WTC11 (cell line): ENCODE results near the gene SHISAL1. TPM values are rescaled to one million over a fixed set of nuclear protein-coding genes. Genes with fewer than 3 reads are reported as not detected.

ENCODE experiments used
- ATAC-seq: fragments of 200-7000 bp; cut with Tn5 transposase; 2 replicates; pipeline ENCODE4 v1.10.0; 2021; ENCODE audit warnings: mild to moderate bottlenecking, moderate library complexity
- CTCF ChIA-PET: fragments of 300-600 bp; sonication (Branson Sonifier 250); formaldehyde crosslinking; loops from one replicate; lab custom pipeline; 2021; ENCODE audit warnings: antibody characterized with exemption; lab: Charles Lee
- POLR2A ChIA-PET: fragments of 350-600 bp; sonication (Branson Sonifier 250); formaldehyde crosslinking; loops from one replicate; lab custom pipeline; 2021; ENCODE audit warnings: antibody characterized with exemption; lab: Charles Lee
- DNase-seq: peaks from one replicate; pipeline ENCODE4 v3.0.0; 2021; ENCODE audit warnings: low spot score
- H3K27ac Mint-ChIP-seq: 2 replicates; pipeline ENCODE4 v1.8.0; 2021; ENCODE audit warnings: mixed read lengths
- H3K27me3 Mint-ChIP-seq: 2 replicates; pipeline ENCODE4 v1.8.0; 2021; ENCODE audit warnings: low read depth, mild to moderate bottlenecking, moderate library complexity, mixed read lengths
- H3K36me3 Mint-ChIP-seq: 2 replicates; pipeline ENCODE4 v1.8.0; 2021; ENCODE audit warnings: mixed read lengths
- H3K4me1 Mint-ChIP-seq: 2 replicates; pipeline ENCODE4 v1.8.0; 2022; ENCODE audit warnings: mixed read lengths
- H3K4me3 Mint-ChIP-seq: 2 replicates; pipeline ENCODE4 v1.8.0; 2021; ENCODE audit warnings: mild to moderate bottlenecking, moderate library complexity, mixed read lengths
- H3K9me3 Mint-ChIP-seq: 2 replicates; pipeline ENCODE4 v1.8.0; 2021; ENCODE audit warnings: mixed read lengths
- AFF4 ChIP-seq: sonication (generic); formaldehyde crosslinking; IDR thresholded peaks from 2 replicates; pipeline ENCODE4 v1.8.1; 2023; ENCODE audit warnings: mild to moderate bottlenecking, missing genetic modification reagents, borderline replicate concordance
- ARID4B ChIP-seq: sonication (generic); formaldehyde crosslinking; IDR thresholded peaks from 2 replicates; pipeline ENCODE4 v1.8.0; 2023; ENCODE audit warnings: missing genetic modification reagents, mild to moderate bottlenecking, borderline replicate concordance
- ATF6 ChIP-seq: sonication (generic); formaldehyde crosslinking; IDR thresholded peaks from 2 replicates; pipeline ENCODE4 v1.8.1; 2023; ENCODE audit warnings: mild to moderate bottlenecking, missing genetic modification reagents
- CBFB ChIP-seq: sonication (generic); formaldehyde crosslinking; IDR thresholded peaks from 2 replicates; pipeline ENCODE4 v1.8.1; 2022; ENCODE audit warnings: mild to moderate bottlenecking, low read depth, missing genetic modification reagents
- EMX1 ChIP-seq: fragments of 250-450 bp; sonication (Bioruptor Pico); IDR thresholded peaks from 2 replicates; pipeline ENCODE4 v1.8.0; 2021; ENCODE audit warnings: mild to moderate bottlenecking
- MXD4 ChIP-seq: fragments of 250-450 bp; sonication (Bioruptor Pico); IDR thresholded peaks from 2 replicates; pipeline ENCODE4 v1.8.0; 2021; ENCODE audit warnings: mild to moderate bottlenecking, moderate library complexity, borderline replicate concordance
- PRRX2 ChIP-seq: fragments of 250-450 bp; sonication (Bioruptor Pico); IDR thresholded peaks from 2 replicates; pipeline ENCODE4 v1.8.0; 2021; ENCODE audit warnings: mild to moderate bottlenecking
- RELA ChIP-seq: sonication (generic); formaldehyde crosslinking; IDR thresholded peaks from 2 replicates; pipeline ENCODE4 v1.8.1; 2022; ENCODE audit warnings: missing genetic modification reagents, mild to moderate bottlenecking, borderline replicate concordance
- SP1 ChIP-seq: sonication (generic); formaldehyde crosslinking; conservative IDR thresholded peaks from 2 replicates; pipeline ENCODE4 v1.8.1; 2022; ENCODE audit warnings: missing genetic modification reagents
- STAT6 ChIP-seq: sonication (generic); formaldehyde crosslinking; conservative IDR thresholded peaks from 2 replicates; pipeline ENCODE4 v1.8.1; 2023; ENCODE audit warnings: mild to moderate bottlenecking, low read depth, missing genetic modification reagents, moderate library complexity
- ZBTB43 ChIP-seq: sonication (generic); formaldehyde crosslinking; IDR thresholded peaks from 2 replicates; pipeline ENCODE4 v1.8.1; 2023; ENCODE audit warnings: mild to moderate bottlenecking, missing genetic modification reagents
- ZMAT4 ChIP-seq: fragments of 250-450 bp; sonication (Bioruptor Pico); IDR thresholded peaks from 2 replicates; pipeline ENCODE4 v1.9.0; 2021; ENCODE audit warnings: mild to moderate bottlenecking
- ZNF219 ChIP-seq: sonication (generic); formaldehyde crosslinking; IDR thresholded peaks from 2 replicates; pipeline ENCODE4 v1.8.0; 2023; ENCODE audit warnings: missing genetic modification reagents, mild to moderate bottlenecking, borderline replicate concordance
- total RNA-seq: library from RNA; stranded (reverse); gene quantifications from 3 replicates; pipeline ENCODE4 v1.2.3, GENCODE V29; 2021
- TF ChIP-seq, protein P1 (sequence below): sonication (generic); formaldehyde crosslinking; IDR thresholded peaks from 2 replicates; pipeline ENCODE4 v1.8.0; 2023; ENCODE audit warnings: mild to moderate bottlenecking, missing genetic modification reagents
- TF ChIP-seq, protein P2 (sequence below): sonication (generic); formaldehyde crosslinking; IDR thresholded peaks from 2 replicates; pipeline ENCODE4 v1.8.0; 2022; ENCODE audit warnings: mild to moderate bottlenecking, missing genetic modification reagents
- TF ChIP-seq, protein P3 (sequence below): sonication (generic); formaldehyde crosslinking; IDR thresholded peaks from 2 replicates; pipeline ENCODE4 v1.8.0; 2023; ENCODE audit warnings: missing genetic modification reagents

Gene SHISAL1
- total RNA-seq, 1 experiment from 2014 or later, result 2.7 TPM

- TF ChIP-seq ARID4B (CRISPR knock-in tag) (no peak), RELA (CRISPR knock-in tag) (no peak), AFF4 (CRISPR knock-in tag) (no peak), ZMAT4 (CRISPR knock-in tag) (no peak), CBFB (CRISPR knock-in tag) (no peak), EMX1 (CRISPR knock-in tag) (no peak), STAT6 (CRISPR knock-in tag) (no peak)
These were observed 36.3 kb upstream of the SHISAL1 start (continued) for GRCh38 chr22:44348971-44349560.

DNA sequence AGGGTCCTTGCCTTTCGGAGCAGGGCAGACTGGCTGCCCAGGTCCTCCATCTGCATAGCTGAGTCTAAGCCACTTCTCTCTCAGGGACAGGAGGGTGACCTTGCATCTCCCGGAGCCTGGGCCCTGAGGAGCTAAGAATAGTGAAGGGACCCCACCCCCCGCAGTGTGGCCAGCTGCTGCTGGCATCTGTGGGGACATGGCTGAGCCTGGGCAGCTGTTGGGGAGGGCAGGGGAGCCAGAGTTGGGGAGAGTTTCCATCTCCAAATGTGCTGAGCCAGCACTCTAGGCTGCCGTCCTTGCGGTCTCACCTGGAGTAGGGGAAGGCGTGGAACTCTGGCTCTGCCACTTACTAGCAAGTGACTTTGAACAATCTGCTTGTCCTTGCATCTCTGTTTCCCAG, 34.8 kb upstream of the SHISAL1 start:
- no peaks in the 10 kb centered on the region for H3K27me3 Mint-ChIP-seq
- H3K9me3 Mint-ChIP-seq, result no peaks in the 10 kb centered on the region
- POLR2A ChIA-PET, result no interaction called here
- no peak overlapping the region for H3K27ac Mint-ChIP-seq
- ATAC-seq (no peak), DNase-seq (no peak)
- H3K4me3 Mint-ChIP-seq, result no peak overlapping the region
- H3K36me3 Mint-ChIP-seq, result no peaks in the 10 kb centered on the region
- H3K4me1 Mint-ChIP-seq, result peaks cover 15% of the 10 kb centered on the region
- CTCF ChIA-PET, result interaction anchor here (0.6 to 1.4 kb wide), 3 partner anchors 22 to 265 kb away, joined by 3 read pairs; no protein-coding TSS in a partner anchor
- no peak for TF ChIP-seq ATF6 (CRISPR knock-in tag)
- TF ChIP-seq SP1 (CRISPR knock-in tag), result no peak
- TF ChIP-seq PRRX2 (CRISPR knock-in tag), result no peak
- TF ChIP-seq, protein P1, sequence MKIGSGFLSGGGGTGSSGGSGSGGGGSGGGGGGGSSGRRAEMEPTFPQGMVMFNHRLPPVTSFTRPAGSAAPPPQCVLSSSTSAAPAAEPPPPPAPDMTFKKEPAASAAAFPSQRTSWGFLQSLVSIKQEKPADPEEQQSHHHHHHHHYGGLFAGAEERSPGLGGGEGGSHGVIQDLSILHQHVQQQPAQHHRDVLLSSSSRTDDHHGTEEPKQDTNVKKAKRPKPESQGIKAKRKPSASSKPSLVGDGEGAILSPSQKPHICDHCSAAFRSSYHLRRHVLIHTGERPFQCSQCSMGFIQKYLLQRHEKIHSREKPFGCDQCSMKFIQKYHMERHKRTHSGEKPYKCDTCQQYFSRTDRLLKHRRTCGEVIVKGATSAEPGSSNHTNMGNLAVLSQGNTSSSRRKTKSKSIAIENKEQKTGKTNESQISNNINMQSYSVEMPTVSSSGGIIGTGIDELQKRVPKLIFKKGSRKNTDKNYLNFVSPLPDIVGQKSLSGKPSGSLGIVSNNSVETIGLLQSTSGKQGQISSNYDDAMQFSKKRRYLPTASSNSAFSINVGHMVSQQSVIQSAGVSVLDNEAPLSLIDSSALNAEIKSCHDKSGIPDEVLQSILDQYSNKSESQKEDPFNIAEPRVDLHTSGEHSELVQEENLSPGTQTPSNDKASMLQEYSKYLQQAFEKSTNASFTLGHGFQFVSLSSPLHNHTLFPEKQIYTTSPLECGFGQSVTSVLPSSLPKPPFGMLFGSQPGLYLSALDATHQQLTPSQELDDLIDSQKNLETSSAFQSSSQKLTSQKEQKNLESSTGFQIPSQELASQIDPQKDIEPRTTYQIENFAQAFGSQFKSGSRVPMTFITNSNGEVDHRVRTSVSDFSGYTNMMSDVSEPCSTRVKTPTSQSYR (CRISPR knock-in tag), result no peak
- TF ChIP-seq, protein P2, sequence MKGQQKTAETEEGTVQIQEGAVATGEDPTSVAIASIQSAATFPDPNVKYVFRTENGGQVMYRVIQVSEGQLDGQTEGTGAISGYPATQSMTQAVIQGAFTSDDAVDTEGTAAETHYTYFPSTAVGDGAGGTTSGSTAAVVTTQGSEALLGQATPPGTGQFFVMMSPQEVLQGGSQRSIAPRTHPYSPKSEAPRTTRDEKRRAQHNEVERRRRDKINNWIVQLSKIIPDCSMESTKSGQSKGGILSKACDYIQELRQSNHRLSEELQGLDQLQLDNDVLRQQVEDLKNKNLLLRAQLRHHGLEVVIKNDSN, result no peak
- TF ChIP-seq, protein P3, sequence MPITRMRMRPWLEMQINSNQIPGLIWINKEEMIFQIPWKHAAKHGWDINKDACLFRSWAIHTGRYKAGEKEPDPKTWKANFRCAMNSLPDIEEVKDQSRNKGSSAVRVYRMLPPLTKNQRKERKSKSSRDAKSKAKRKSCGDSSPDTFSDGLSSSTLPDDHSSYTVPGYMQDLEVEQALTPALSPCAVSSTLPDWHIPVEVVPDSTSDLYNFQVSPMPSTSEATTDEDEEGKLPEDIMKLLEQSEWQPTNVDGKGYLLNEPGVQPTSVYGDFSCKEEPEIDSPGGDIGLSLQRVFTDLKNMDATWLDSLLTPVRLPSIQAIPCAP, result no peak
- TF ChIP-seq ZNF219 (CRISPR knock-in tag), result no peak
- TF ChIP-seq ZBTB43 (CRISPR knock-in tag), result no peak
- TF ChIP-seq MXD4 (CRISPR knock-in tag), result no peak
